NCI-H748 (cell line): ENCODE data around the gene ZNF396.

Source experiments
- DNase-seq: peaks from one replicate; lab custom pipeline; 2025; ENCODE audit not compliant: unreplicated experiment; lab: John Stamatoyannopoulos, UW

Gene ZNF396

GRCh38 chr18:35376742-35377695, at the start of gene ZNF396:
Gene ZNF396 (minus strand): TSS chr18:35377337. CDS start chr18:35374292, 3,045 bp downstream.
- DNase-seq = peak; percentile 87

GRCh38 chr18:35426786-35427185, 49.6 kb upstream of the ZNF396 start:
- DNase-seq = no peak

DNA sequence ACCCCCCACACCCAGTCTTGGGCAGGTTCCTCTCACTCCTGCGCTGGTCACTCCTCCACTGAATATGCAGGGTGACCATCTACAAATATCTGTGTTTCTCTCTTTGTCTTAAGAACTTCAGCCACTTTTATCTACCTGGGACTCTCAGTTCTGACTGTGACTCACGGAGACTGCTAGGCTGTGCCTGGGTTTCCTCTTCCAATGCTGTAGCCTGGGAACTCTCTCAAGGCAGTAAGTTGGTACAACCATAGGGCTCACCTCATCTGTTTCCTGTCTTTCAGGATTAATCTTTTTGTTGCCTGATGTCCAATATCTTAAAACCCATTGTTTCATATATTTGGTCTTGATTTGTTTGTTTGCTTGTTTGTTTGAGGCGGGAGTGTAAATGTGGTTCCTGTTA, 47.2 kb upstream of the ZNF396 start:
- no peak for DNase-seq

DNA sequence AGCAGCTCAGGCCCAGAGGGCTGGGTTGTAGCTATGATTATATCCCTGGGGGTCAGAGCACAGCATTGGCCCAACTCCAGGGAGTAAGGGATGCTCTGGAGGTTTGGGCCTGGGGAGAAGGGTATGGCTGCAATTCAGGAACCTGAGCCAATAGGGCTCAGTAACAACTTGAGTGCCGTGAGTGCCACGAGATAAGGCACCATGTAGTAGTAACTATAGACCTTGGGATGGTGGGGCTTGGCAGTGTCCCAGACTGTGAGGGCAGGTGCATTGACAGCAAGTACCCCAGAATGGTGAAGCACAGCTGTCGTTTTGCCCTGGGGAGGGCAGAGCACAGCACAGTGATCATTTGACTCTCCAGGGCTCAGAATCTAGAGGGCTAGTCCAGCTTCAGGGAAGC, 45.1 kb upstream of the ZNF396 start:
- no peak for DNase-seq

DNA sequence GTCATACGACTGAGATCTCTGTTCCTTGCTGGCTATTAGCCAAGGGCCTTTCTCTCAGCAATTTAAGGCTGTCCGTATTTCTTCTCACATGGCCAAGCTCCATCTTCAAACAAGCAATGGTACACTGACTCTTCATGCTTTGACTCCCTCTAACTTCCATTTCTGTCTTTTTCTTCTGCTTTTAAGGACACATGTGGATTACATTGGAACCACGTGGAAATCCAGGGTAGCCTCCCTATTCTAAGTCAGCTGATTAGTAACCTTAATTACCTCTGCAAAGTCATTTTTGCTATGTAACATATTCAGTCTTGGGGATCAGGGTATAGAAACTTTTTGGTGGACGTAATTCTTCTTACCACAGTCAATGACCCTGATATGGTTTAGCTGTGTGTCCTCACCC, 41.5 kb upstream of the ZNF396 start:
- no peak for DNase-seq

DNA sequence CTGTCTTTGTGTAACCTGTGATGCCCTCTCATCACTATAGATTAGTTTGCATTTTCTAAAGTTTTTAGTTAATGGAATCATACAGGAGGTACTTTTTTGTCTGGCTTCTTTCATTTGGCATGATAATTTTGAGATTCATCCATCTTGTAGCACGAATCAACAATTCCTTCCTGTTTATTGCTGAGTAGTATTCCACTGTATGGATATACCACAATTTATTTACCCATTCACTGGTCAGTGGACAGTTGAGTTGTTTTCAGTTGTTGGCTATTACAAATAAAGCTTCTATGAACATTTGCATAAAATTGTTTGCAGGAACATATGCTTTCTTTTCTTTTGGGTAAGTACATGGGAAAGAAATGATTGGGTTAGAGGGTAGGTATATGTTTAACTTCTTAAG, 40.1 kb upstream of the ZNF396 start:
- DNase-seq = no peak

DNA sequence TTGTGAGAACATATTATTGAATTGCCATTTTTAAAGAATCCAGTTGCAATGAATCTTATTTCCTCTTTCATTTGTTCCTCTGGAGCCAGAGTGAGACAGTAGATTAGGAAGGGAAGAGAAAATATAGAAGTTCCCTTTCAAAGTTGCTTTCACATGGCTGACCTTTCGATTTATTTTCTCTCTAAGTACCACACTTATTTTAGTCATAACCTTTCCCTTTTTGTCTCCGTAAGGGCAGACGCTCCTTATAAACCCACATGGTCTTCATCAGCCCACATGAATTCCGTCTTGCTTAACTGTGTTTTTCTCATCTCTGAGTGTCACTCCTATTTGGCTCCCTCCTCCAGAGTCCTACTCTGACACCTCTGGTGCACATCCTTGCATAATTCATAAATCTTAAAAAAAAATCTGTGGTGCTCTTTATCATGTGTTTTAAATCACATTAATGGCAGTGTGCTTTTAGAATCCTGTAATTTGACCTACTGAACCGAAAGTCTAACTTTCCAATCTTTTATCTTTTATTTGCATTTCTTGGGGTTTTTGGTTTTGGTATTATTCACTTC, 38.5 kb upstream of the ZNF396 start:
- DNase-seq = no peak

DNA sequence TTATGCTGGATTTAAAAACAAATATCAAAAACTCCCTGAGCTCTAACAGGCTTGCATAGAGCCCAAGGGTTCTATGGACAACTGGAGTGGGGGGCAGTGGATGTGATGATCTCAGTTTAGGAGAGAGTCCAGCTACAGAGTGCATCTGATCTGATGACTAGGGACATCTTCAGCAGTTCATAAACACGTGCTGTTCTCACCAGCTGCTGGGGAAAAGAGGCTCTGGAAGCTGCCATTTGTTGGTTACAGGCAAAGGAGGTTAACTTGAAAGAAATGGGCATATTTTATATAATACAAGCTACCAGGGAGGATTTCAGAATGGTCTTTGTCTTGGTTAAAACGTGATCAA, 36.0 kb upstream of the ZNF396 start:
- DNase-seq = no peak

GRCh38 chr18:35411625-35412351, 34.7 kb upstream of the ZNF396 start:
- DNase-seq = no peak

DNA sequence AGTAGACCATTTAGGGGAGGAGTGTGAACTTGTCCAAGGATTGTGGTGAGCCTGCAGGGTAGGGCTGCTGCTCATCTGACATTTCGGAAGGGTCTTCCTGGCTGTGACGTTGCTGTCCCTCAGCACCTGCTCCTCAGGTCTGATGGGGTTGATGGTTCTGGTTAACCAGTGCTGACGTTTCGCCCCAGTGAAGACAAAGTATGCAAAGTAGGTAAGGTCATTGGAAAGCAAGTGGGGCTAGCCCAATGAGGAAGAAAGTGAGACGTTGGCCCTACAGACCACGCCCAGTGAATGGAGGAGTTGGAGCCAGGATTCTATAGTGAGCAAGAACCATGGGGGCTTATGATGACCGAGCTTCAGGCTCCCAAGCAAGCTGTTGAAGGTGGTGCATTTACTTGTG, 33.4 kb upstream of the ZNF396 start:
- no peak for DNase-seq

GRCh38 chr18:35409911-35410310, 32.8 kb upstream of the ZNF396 start:
- DNase-seq = peak; percentile 10

DNA sequence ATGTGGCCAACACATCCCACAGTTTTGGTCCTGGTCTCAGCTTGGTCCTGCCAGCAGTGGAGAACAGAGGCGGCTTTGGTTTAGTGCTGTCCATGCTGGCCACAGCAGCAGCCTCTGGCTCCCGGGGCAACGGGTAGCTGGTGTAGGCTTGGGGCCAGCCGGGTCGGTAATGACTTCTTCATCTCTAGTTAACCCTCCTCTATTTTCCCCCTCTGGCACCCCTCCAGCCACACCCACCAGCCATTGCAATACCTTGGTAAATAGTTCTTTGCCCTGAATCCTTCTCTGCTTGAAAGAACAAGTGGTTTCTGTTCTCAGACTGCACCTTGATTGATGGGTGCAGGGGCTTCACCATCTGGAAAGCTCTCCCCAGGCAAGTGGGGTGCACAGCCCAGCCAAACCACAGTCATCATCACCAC, 31.7 kb upstream of the ZNF396 start:
- DNase-seq = peak; percentile 32

GRCh38 chr18:35407871-35408481, 30.8 kb upstream of the ZNF396 start:
- peak; percentile 78 for DNase-seq

- no peak for DNase-seq
Measured at GRCh38 chr18:35406666-35407065, 29.5 kb upstream of the ZNF396 start.

GRCh38 chr18:35397976-35398375, 20.8 kb upstream of the ZNF396 start:
- peak; percentile 31 for DNase-seq

DNA sequence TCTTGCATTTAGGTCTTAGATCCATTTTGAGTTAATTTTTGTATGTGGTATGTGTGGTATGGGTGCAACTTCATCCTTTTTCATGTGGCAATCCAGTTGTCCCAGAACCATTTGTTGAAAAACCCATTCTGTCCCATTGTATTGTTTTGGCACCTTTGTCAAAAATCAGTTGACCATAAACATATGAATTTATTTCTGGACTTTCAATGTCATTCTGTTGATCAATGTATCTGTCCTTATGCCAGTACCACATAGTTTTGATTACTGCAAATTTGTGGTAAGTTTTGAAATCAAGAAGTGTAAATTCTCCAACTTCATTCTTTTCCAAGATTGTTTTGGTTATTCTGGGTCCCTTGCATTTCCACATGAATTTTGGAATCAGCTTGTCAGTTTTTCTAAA, 16.6 kb upstream of the ZNF396 start:
- no peak for DNase-seq

GRCh38 chr18:35392375-35392774, 15.2 kb upstream of the ZNF396 start:
- no peak for DNase-seq

DNA sequence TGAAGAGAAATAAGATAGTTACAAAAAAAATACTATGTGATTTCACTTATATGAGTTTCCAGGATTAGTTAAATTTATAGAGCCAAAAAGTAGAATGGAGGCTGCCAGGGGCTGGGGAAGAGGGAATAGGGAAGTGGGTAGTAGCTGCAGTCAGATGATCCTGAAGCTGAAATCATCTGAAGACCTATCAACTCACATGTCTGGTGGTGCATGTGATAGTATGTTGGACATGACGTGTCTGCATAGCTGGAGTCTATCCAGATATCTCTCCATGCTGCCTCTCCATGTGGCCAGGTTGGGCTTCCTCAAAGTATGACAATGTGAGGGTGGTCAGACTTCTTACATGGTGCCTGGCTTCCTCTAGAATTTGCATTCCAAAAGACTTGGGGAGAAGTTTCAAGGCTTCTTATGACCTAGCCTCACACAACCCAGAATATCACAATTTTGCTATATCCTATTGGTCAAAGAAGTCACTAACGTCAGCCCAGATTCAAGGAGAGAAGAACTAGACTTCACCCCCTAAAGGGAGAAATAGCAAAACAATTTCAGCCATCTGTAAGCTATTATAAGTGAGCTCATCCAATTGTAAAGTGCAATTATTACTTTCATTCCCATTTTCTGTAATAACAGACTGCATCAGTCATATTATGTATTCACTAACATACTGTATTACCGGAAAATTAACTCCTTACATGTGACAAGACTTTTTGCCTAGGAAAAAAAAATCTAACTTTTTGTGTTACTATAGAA, 14.0 kb upstream of the ZNF396 start:
- DNase-seq = no peak

DNA sequence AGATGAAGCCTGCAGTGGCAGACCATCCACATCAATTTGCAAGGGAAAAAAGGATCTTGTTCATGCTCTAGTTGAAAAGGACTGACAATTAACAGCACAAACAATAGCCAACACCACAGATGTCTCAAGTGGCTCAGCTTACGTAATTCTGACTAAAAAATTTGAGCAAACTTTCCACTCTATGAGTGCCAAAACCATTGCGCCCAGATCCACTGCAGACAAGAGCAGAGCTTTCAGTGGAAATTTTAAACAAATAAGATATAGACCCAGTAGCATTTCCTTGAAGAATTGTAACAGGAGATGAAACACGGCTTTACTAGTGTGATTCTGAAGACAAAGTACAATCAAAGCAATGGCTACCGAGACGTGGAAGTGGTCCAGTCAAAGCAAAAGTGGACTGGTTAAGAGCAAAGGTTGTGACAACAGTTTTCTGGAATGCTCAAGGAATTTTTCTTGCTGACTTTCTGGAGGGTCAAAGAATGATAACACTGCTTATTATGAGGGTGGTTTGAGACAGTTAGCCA, 12.0 kb upstream of the ZNF396 start:
- DNase-seq = peak; percentile 57

- peak; percentile 69 for DNase-seq
Measured at GRCh38 chr18:35387152-35387571, 10.0 kb upstream of the ZNF396 start.
